Fibroblast of mammary gland (primary cell): ENCODE data around the gene HCFC2.
A peak's percentile ranks its signal among the peaks of the same experiment; 100 is the strongest.

Source experiments
- DNase-seq: peaks from one replicate; pipeline ENCODE4 v3.0.0-alpha.2; 2010; ENCODE audit warnings: low read depth
- H3K4me3 ChIP-seq: 2 replicates; pipeline ENCODE4 v1.5.1; 2011; ENCODE audit warnings: low read depth, mild to moderate bottlenecking, low read length, moderate library complexity; ENCODE audit not compliant: control insufficient read depth
- TF ChIP-seq, protein P1 (sequence below): conservative IDR thresholded peaks from 2 replicates; pipeline ENCODE4 v1.5.1; 2011; ENCODE audit warnings: low read depth, low read length, inconsistent platforms; ENCODE audit not compliant: control insufficient read depth, insufficient read depth

The HCFC2 gene

DNA sequence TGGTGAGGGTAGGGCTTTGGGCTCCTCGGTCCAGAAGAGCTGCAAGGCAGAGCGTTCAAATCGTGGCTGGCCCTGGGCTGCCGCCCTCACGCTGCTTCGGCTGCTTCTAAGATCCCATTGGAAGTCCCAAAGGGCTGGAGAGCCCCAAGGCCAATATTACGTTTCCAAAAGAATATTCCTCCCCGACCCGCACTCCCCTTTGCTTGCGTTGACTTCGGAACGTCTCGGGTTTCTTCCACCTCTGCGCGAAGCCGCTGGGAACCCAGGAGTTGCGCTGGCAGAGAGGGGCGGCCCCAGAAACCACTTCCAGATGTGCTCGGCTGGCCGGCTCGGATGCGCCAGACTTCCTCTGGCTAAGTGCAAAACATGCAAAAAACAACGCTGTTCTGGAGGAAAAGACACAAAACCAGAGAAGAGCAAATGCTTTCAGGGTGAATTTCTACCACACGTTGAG is 14.4 kb upstream of the HCFC2 start, which contains the start of gene GLT8D2:
Gene GLT8D2, minus strand, starts transcription at position 285 of the 454 bp plus-strand sequence. CDS start 30,539 bp downstream, outside the sequence.
- H3K4me3 ChIP-seq = peak within 1 kb of the TSS; percentile 66
- DNase-seq = peak; percentile 86
- TF ChIP-seq, protein P1, sequence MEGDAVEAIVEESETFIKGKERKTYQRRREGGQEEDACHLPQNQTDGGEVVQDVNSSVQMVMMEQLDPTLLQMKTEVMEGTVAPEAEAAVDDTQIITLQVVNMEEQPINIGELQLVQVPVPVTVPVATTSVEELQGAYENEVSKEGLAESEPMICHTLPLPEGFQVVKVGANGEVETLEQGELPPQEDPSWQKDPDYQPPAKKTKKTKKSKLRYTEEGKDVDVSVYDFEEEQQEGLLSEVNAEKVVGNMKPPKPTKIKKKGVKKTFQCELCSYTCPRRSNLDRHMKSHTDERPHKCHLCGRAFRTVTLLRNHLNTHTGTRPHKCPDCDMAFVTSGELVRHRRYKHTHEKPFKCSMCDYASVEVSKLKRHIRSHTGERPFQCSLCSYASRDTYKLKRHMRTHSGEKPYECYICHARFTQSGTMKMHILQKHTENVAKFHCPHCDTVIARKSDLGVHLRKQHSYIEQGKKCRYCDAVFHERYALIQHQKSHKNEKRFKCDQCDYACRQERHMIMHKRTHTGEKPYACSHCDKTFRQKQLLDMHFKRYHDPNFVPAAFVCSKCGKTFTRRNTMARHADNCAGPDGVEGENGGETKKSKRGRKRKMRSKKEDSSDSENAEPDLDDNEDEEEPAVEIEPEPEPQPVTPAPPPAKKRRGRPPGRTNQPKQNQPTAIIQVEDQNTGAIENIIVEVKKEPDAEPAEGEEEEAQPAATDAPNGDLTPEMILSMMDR = no peak

DNA sequence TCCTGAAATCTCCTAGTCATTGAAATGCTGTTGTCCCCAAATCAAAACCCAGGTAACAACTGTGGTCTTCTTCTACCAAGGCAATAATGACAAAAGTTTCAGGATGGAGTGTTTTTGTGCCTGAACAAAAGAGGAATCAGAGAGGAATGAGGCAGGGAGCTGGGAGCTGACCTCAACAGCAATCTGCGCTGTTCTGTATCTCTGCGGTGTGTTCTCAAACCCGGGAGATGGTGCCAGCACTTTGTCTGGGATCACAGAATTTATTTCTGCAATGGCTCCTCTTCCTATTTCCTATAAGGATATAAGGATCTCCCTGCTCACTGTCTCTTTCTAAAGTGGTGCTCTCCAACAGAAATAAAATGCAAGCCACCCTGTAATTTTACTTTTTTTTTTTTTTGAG is 13.9 kb upstream of the HCFC2 start:
- TF ChIP-seq, protein P1 = no peak
- peak; percentile 36 for DNase-seq
- H3K4me3 ChIP-seq = peak overlapping the region; percentile 66

DNA sequence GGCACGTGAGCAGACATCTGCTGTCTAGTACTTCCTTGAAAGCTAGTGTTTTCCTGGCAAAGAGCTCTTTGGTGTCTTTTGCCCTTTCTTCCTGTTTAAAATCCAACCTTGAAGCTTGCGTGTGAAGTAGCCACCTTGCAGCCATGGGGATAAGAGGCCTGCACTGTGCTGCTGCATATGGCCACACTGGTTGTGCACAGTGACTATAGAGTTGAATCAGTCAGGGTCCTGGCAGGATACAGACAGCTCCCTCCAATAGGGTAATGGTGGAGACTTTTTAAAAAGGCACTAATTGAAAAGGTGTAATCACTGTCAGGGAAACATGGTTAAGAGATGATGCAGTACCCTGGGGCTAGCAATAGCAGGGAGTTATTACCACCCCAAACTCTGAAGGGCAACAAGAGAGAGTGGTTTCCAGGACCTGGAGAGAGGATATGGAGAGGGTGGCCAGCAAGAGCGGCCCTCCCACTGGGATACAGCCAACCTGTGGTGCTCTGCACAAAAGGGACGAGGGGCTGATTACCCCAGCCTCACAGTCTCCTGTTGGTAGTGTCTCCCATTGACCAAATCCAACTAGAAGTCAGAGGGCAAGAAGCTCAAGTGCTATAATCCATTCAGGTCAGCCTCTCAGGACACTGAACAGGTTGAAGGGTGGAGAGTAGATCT is 9.5 kb upstream of the HCFC2 start:
- no peak for DNase-seq
- TF ChIP-seq, protein P1 = no peak
- no peak overlapping the region for H3K4me3 ChIP-seq

DNA sequence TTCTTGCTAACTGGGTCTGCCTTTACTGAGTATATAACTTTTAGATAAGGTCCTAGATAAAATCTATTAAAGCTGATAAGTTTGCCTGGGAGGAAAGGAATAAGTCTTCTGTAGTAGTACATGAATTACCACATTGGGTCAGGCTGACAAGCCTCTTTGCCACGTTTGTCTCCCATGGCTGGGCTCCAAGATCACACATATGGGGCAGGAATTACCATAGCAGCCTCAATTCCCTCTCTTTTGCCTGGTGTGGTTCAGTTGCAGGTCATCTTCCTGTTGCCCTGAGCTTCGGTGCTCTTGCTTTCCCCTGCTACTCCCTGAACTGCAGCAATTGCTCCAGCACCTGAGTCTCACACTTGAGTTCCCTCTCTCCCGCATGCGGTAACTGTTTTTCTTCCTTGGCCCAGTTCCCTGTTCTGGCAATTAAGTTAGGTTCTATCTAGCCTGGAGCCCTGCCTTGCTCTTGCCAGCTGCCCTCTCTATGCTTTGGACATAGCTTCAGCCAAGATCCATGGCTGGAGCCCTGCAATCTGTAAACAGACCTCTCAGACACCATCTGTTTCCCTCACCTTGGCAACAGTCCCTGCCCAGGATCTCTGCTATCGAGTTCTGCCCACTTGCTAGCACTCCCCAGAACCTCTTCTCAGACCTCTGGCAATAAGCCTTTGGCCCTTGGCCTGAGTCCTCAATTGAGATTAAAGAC is 8.5 kb upstream of the HCFC2 start:
- DNase-seq = peak; percentile 42
- no peak overlapping the region for H3K4me3 ChIP-seq
- TF ChIP-seq, protein P1 = no peak

DNA sequence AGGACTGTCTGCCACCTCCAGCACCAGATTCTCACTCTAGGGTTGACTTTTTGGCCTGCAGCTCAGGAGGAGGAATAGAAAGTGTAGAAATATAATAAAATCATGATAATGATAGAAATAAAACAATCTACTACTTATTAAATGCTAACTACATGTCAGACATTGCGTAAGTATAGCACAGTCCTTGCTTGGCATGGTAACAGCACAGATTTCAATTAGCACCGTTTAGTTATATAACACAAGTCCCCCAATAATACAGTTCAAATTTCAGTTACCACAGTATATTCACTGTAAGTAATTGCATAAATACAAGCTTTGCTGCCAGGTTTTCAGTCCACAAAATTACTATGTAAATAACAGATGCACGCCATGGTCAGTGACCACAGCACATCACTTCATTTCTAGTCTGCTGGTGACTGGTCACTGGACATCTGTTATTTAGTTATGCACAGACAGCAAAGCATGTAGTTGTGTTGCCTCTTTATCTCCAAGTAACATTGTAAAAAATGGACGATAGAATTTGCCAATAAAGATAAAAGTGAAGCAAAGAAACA is 7.8 kb upstream of the HCFC2 start:
- H3K4me3 ChIP-seq = no peak overlapping the region
- TF ChIP-seq, protein P1 = no peak

DNA sequence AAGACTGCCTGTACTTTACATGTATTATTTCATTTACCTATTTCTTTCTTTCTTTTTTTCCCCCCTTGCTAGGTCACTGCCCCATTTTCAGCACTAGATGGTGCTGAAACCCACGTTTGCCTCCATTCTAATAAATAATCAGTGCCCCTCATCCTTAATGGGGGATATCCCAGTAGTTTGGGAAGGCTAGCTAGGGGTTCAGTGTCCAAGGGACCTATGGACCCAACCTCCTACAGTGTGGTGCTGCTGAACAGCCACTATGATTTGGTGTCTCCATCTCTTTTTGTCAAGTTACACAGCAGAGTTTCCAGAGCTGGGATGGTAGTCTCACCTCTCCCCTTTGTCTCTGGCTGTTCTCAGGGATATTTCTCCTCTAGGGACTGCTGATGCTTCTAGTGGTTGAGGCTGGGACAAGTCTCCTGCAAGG is 6.5 kb upstream of the HCFC2 start:
- peak; percentile 31 for DNase-seq
- H3K4me3 ChIP-seq = no peak overlapping the region
- TF ChIP-seq, protein P1 = peak; percentile 78

More for the DNA sequence above, 7.8 kb upstream of the HCFC2 start:
- no peak for DNase-seq
